Caco-2 (cell line): ENCODE results near the gene GLT8D1. TPM values are rescaled to one million over a fixed set of nuclear protein-coding genes. Genes with fewer than 3 reads are reported as not detected.

Experiments used
- BruUV-seq: library from RNA; stranded (reverse); fragments of 400-500 nt; replicated peaks from 2 replicates; lab custom pipeline; 2021; lab: Mats Ljungman, UMichigan
- CTCF ChIA-PET: fragments of 300-600 bp; sonication (Branson Sonifier 250); formaldehyde crosslinking; loops from one replicate; lab custom pipeline; 2022; ENCODE audit warnings: antibody characterized with exemption; lab: Charles Lee
- POLR2A ChIA-PET: fragments of 300-600 bp; sonication (Branson Sonifier 250); formaldehyde crosslinking; loops from one replicate; lab custom pipeline; 2022; ENCODE audit warnings: antibody characterized with exemption; lab: Charles Lee
- DNase-seq, 2 experiments: peaks; one replicate each; pipeline versions ENCODE4 v3.0.0 to v3.0.0-alpha.2; 2020 to 2022
- H3K27me3 ChIP-seq: replicated peaks from 2 replicates; pipeline ENCODE4 v1.6.0; 2011; ENCODE audit warnings: low read length; ENCODE audit not compliant: control insufficient read depth, insufficient read depth
- H3K36me3 ChIP-seq: 2 replicates; pipeline ENCODE4 v1.5.1; 2011; ENCODE audit warnings: low read length; ENCODE audit not compliant: control insufficient read depth, insufficient read depth
- H3K4me1 ChIP-seq: fragments of 250-450 bp; sonication (Bioruptor Pico); 2 replicates; pipeline ENCODE4 v1.5.1; 2020; ENCODE audit warnings: mild to moderate bottlenecking
- H3K4me3 ChIP-seq: 2 replicates; pipeline ENCODE4 v1.5.1; 2011; ENCODE audit warnings: low read depth, mild to moderate bottlenecking, control low read depth, low read length
- H3K9me3 ChIP-seq: fragments of 250-450 bp; sonication (Bioruptor Pico); 2 replicates; pipeline ENCODE4 v1.5.1; 2020; ENCODE audit warnings: mild to moderate bottlenecking, moderate library complexity
- H3K27ac Mint-ChIP-seq: one replicate; pipeline ENCODE4 v1.8.0; 2022; ENCODE audit warnings: mixed read lengths; ENCODE audit not compliant: unreplicated experiment
- H3K27me3 Mint-ChIP-seq: one replicate; pipeline ENCODE4 v1.8.0; 2022; ENCODE audit warnings: mixed read lengths; ENCODE audit not compliant: insufficient read depth, unreplicated experiment
- H3K36me3 Mint-ChIP-seq: one replicate; pipeline ENCODE4 v1.8.0; 2022; ENCODE audit warnings: mild to moderate bottlenecking, mixed read lengths; ENCODE audit not compliant: insufficient read depth, unreplicated experiment
- H3K4me1 Mint-ChIP-seq: one replicate; pipeline ENCODE4 v1.8.0; 2022; ENCODE audit warnings: low read depth, mixed read lengths; ENCODE audit not compliant: unreplicated experiment
- H3K4me3 Mint-ChIP-seq: one replicate; pipeline ENCODE4 v1.8.0; 2022; ENCODE audit warnings: mild to moderate bottlenecking, moderate library complexity, mixed read lengths; ENCODE audit not compliant: unreplicated experiment
- H3K9me3 Mint-ChIP-seq: one replicate; pipeline ENCODE4 v1.8.0; 2022; ENCODE audit warnings: mixed read lengths; ENCODE audit not compliant: unreplicated experiment
- intact Hi-C: fragments of 100-400 bp; cut with micrococcal nuclease; formaldehyde crosslinking; loops from one replicate; pipeline ENCODE4 v1.10.0; 2022; ENCODE audit not compliant: unreplicated experiment
- total RNA-seq: library from RNA; stranded (reverse); gene quantifications from 2 replicates; pipeline ENCODE4 v1.2.3, GENCODE V29; 2022
- TF ChIP-seq, protein P1 (sequence below), 2 experiments: fragments of 200-600 bp in 1 of 2; IDR thresholded peaks; 1 replicate in 1 of 2; 2 replicates in 1 of 2; pipeline versions ENCODE4 v1.5.1 to v1.8.0; 2011 to 2022; ENCODE audit warnings: antibody characterized with exemption in 1 of 2, control low read depth in 1 of 2, inconsistent platforms in 1 of 2, low read depth in 1 of 2, low read length in 1 of 2, mild to moderate bottlenecking in 1 of 2, moderate library complexity in 1 of 2; ENCODE audit not compliant: insufficient read depth in 1 of 2, severe bottlenecking in 1 of 2, unreplicated experiment in 1 of 2

GLT8D1 gene
- total RNA-seq, 1 experiment from 2014 or later, result 31.4 TPM

DNA sequence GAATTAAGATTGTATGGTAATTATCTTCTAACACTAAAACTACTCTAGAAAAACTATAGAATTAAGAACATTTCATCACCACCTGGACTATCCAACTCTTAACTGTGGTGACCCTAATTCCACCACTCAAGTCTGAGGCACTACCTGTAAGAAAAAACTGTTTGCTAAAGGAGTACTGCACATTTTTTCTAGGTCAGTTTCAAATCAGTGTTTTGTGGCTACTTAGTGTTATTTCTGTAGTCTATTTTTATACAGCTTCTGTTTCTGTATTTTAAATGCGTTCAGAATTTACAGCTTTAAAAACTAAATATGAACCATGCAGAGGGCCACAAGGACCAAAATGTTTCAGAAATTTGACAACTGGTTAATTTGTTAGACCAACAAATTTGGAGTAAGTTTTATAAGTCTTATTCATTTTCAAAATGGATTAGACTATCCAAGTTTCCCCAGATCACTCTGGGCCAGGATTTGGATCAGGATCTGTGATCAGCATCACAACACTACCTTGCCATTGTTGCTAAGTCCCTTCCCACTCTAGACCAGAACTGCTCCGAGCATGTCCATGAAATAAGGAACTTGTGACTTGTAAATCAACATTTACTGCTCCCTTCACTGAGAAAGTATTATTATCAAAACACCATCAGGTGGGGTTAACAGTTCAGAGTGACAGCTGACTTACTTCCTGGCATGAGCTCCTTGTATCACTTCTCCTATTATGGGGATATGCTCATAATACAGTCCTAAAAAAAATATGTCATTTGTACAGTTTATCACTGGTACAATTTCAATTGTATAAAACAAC lies 8.6 kb downstream of the GLT8D1 start:
- no TSS peak for BruUV-seq
- Mint-ChIP-seq H3K36me3 (peaks cover 76% of the 10 kb centered on the region), H3K9me3 (no peaks in the 10 kb centered on the region), H3K27ac (no peak overlapping the region), H3K4me1 (no peaks in the 10 kb centered on the region), H3K27me3 (no peaks in the 10 kb centered on the region), H3K4me3 (no peak overlapping the region)
- Histone ChIP-seq H3K9me3 (no peaks in the 10 kb centered on the region), H3K4me1 (no peaks in the 10 kb centered on the region), H3K4me3 (no peak overlapping the region), H3K27me3 (no peaks in the 10 kb centered on the region), H3K36me3 (peaks cover 1% of the 10 kb centered on the region; the same call in 1 of the 2 replicates)
- ChIA-PET POLR2A (no interaction called here), CTCF (interaction anchor here (0.6 kb wide), 1 partner anchor 144 kb away, joined by 4 read pairs; no protein-coding TSS in a partner anchor)
- intact Hi-C loops, result no loop called here
- DNase-seq, result no peak
- TF ChIP-seq, protein P1, sequence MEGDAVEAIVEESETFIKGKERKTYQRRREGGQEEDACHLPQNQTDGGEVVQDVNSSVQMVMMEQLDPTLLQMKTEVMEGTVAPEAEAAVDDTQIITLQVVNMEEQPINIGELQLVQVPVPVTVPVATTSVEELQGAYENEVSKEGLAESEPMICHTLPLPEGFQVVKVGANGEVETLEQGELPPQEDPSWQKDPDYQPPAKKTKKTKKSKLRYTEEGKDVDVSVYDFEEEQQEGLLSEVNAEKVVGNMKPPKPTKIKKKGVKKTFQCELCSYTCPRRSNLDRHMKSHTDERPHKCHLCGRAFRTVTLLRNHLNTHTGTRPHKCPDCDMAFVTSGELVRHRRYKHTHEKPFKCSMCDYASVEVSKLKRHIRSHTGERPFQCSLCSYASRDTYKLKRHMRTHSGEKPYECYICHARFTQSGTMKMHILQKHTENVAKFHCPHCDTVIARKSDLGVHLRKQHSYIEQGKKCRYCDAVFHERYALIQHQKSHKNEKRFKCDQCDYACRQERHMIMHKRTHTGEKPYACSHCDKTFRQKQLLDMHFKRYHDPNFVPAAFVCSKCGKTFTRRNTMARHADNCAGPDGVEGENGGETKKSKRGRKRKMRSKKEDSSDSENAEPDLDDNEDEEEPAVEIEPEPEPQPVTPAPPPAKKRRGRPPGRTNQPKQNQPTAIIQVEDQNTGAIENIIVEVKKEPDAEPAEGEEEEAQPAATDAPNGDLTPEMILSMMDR (IDR thresholded peaks at IDR 0.05; ENCODE audit: insufficient read depth in 1 of 2, low read depth in 1 of 2, low read length in 1 of 2, severe bottlenecking in 1 of 2, unreplicated experiment in 1 of 2), result no peak

DNA sequence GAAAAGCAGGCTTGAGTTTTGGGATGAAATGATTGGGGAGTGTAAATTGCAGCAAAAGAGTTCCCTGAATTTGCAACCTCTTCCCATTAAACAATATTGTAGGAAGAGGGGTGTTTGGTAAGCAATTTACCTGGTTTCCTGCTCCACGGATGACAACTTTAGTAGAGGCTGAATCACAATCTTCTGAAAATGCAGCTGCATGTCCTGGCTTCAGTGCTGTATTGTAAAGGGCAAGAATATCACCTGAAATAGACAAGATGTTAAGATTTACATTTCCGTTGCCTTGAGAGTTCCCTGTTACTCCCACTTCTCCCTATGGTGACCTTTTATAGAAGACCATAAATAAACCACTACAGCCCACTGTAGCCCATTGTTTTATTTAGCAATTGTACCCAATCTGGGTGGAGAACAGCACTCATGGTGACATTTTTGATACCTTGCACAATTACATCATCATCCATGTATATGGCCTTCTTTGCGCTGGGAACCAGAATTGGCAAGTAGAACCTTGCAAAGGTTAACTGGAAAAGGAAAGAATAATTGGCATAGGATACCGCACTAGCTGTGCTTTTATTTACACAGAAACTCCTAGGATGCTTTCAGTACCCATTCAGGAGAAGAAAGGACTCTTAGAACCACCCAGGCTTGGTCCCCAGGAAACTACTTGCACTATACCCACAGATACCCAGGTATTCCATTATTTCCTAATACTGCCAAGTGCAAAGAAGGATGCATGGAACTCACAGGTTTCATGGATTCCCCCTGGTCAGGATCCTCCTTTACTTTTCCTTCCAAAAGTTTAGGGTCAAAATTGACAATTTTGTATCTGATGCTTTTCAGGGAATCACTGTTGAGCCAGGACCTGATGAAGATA lies 9.6 kb downstream of the GLT8D1 start:
- Mint-ChIP-seq H3K9me3 (no peaks in the 10 kb centered on the region), H3K27me3 (no peaks in the 10 kb centered on the region), H3K4me1 (no peaks in the 10 kb centered on the region), H3K36me3 (peaks cover 78% of the 10 kb centered on the region), H3K27ac (no peak overlapping the region), H3K4me3 (no peak overlapping the region)
- no peak overlapping the region for H3K4me3 ChIP-seq
- CTCF ChIA-PET, result no interaction called here
- peaks cover 1% of the 10 kb centered on the region for H3K36me3 ChIP-seq
- intact Hi-C loops, result no loop called here
- no peak for DNase-seq
- no peaks in the 10 kb centered on the region for H3K27me3 ChIP-seq
- POLR2A ChIA-PET, result no interaction called here
- no TSS peak for BruUV-seq
- no peaks in the 10 kb centered on the region for H3K4me1 ChIP-seq
- TF ChIP-seq, protein P1 (IDR thresholded peaks at IDR 0.05; ENCODE audit: insufficient read depth in 1 of 2, low read depth in 1 of 2, low read length in 1 of 2, severe bottlenecking in 1 of 2, unreplicated experiment in 1 of 2), result no peak
- no peaks in the 10 kb centered on the region for H3K9me3 ChIP-seq

DNA sequence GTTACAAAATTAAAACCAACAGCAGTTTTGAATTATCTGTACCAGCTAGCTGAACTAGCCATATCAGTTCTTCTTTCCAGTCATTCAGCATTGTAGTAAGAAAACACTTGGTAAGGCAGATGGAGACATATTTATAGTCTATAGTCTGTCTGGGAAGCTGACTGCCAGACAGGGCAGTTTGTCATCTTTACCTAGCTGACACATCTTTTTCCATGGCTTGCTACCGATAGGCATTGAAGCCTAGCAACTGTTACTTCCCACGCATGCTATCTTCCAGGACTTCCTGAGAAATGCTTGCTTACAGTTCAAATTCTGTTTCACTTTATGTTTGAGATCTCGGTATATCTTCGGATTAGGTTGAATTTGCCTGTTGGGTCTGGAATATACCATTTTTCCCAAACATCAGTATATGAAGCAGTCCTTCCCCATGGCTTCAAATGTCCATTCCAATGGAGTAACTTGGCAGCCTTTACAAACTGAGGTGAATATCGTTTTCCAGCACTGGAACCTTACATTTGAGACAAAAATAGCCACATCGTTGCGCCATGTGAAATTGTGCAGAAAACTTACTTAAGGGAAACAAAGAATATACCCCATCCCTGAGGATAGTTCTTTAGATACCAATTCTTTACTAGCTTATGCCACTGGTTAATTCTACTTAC lies 10.9 kb downstream of the GLT8D1 start:
- H3K27ac Mint-ChIP-seq, result no peak overlapping the region
- no peaks in the 10 kb centered on the region for H3K27me3 Mint-ChIP-seq
- peaks cover 3% of the 10 kb centered on the region for H3K36me3 ChIP-seq
- H3K4me1 ChIP-seq, result no peaks in the 10 kb centered on the region
- no peaks in the 10 kb centered on the region for H3K9me3 ChIP-seq
- no peak overlapping the region for H3K4me3 ChIP-seq
- peaks cover 92% of the 10 kb centered on the region for H3K36me3 Mint-ChIP-seq
- intact Hi-C loops, result no loop called here
- ChIA-PET CTCF (no interaction called here), POLR2A (no interaction called here)
- no peak for DNase-seq
- H3K27me3 ChIP-seq, result no peaks in the 10 kb centered on the region
- peaks cover under 1% of the 10 kb centered on the region for H3K4me1 Mint-ChIP-seq
- H3K4me3 Mint-ChIP-seq, result no peak overlapping the region
- TF ChIP-seq, protein P1 (IDR thresholded peaks at IDR 0.05; ENCODE audit: insufficient read depth in 1 of 2, low read depth in 1 of 2, low read length in 1 of 2, severe bottlenecking in 1 of 2, unreplicated experiment in 1 of 2), result no peak
- BruUV-seq, result TSS peak; percentile 58
- H3K9me3 Mint-ChIP-seq, result no peaks in the 10 kb centered on the region
